ENCODE results near the gene DLG2.
"Not testable (repeated sequence)": the region's sequence is repeated elsewhere in the genome, so short reads cannot be mapped to it uniquely, and the experiment has no call there.

Gene DLG2

DNA sequence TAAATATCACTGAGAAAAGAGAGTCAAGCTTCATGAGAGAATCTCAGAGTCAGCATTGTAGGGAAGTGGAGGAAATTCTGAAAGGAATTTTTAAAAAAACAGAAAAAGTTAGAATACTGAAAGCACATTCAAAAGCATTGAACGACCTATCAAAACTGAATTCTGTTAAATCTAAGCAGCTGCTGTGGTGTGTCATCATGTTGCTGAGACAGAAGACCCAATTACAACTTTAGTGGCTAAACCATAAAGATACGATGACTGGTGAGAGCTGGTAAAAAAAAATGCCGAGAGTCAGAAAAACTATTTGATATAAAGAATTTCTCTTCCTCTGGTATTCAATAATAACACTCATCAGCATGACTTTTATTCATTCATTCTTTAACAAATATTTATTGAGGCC lies 220.8 kb downstream of the DLG2 start:
- TF ChIP-seq, protein P1, sequence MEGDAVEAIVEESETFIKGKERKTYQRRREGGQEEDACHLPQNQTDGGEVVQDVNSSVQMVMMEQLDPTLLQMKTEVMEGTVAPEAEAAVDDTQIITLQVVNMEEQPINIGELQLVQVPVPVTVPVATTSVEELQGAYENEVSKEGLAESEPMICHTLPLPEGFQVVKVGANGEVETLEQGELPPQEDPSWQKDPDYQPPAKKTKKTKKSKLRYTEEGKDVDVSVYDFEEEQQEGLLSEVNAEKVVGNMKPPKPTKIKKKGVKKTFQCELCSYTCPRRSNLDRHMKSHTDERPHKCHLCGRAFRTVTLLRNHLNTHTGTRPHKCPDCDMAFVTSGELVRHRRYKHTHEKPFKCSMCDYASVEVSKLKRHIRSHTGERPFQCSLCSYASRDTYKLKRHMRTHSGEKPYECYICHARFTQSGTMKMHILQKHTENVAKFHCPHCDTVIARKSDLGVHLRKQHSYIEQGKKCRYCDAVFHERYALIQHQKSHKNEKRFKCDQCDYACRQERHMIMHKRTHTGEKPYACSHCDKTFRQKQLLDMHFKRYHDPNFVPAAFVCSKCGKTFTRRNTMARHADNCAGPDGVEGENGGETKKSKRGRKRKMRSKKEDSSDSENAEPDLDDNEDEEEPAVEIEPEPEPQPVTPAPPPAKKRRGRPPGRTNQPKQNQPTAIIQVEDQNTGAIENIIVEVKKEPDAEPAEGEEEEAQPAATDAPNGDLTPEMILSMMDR (IDR thresholded peaks at IDR 0.05; ENCODE audit: low read depth, low read length), result no peak
- no peak for DNase-seq (ENCODE audit: extremely low read depth, low read depth)

- DNase-seq (ENCODE audit: extremely low read depth, low read depth), result not testable (repeated sequence)
These were observed 231.6 kb downstream of the DLG2 start for GRCh38 chr11:85395515-85396055.

GRCh38 chr11:85394283-85394682 lies 232.9 kb downstream of the DLG2 start:
- TF ChIP-seq, protein P1 (IDR thresholded peaks at IDR 0.05; ENCODE audit: low read depth, low read length), result no peak
- DNase-seq (ENCODE audit: extremely low read depth, low read depth), result no peak

DNA sequence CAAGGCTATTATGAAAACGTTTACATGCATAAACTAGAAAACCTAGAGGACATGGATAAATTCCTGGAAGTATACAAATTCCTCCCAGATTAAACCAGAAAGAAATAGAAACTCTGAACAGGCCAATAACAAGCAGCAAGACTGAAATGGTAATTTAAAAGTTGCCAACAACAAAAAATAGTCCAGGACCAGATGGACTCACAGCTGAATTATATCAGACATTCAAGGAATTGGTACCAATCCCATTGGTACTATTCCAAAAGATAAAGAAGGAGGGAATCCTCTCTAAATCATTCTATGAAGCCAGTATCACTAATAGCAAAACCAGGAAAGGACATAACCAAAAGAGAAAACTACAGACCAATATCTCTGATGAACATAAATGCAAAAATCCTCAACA lies 236.0 kb downstream of the DLG2 start:
- no peak for DNase-seq (ENCODE audit: extremely low read depth, low read depth)
- TF ChIP-seq, protein P1 (IDR thresholded peaks at IDR 0.05; ENCODE audit: low read depth, low read length), result no peak

DNA sequence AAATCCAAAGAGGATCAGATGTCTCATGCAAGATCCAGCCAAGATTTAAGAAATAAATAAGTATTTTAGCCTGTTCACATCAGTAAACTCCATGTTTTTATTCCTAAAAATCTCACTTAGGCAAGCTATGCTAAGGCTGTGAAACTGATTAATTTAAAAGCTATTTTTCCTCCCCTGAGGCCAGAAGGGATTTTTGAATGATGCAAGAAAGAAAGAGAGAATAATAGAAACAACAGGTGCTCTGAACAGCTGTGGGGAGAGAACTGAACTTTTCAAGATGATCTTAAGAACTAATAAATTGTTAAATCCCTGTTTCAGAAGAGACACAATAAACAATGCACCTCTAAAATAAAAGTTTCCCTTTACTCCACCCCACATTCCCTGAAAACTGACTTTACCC lies 241.6 kb downstream of the DLG2 start:
- TF ChIP-seq, protein P1 (IDR thresholded peaks at IDR 0.05; ENCODE audit: low read depth, low read length), result no peak

DNA sequence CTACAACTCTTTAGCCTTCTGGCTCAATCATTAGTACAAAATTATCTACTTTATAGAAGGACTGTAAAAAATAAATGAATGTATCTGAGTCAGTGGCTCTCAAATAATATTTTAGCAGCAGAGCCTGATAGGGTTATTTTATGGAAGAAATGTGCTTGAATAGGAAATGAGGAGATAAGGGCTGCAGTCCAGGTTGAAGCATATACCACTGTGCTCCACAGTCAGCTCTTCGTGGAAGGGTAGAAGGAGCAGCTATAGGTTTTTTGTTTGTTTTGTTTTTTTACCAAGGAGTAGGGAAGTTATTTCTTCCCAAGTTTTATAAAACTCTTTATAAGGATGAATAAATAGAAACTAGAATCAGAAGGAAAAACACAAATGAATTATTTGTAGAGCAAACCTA lies 242.0 kb downstream of the DLG2 start:
- DNase-seq (ENCODE audit: extremely low read depth, low read depth), result no peak
- TF ChIP-seq, protein P1 (IDR thresholded peaks at IDR 0.05; ENCODE audit: low read depth, low read length), result no peak

More for the DNA sequence above, 241.6 kb downstream of the DLG2 start:
- DNase-seq (ENCODE audit: extremely low read depth, low read depth), result no peak

GRCh38 chr11:85379066-85379465 lies 248.1 kb downstream of the DLG2 start:
- no peak for DNase-seq (ENCODE audit: extremely low read depth, low read depth)
- TF ChIP-seq, protein P1 (IDR thresholded peaks at IDR 0.05; ENCODE audit: low read depth, low read length), result no peak

GRCh38 chr11:85377901-85378300 lies 249.2 kb downstream of the DLG2 start:
- TF ChIP-seq, protein P1 (IDR thresholded peaks at IDR 0.05; ENCODE audit: low read depth, low read length), result no peak
- no peak for DNase-seq (ENCODE audit: extremely low read depth, low read depth)
